GM15510 (cell line): Measurements from ENCODE around the gene DSCAML1.

ENCODE experiments used
- POLR2A ChIP-seq: IDR thresholded peaks from 3 replicates; pipeline ENCODE4 v1.6.1; 2011; ENCODE audit warnings: borderline replicate concordance; ENCODE audit not compliant: insufficient read length; ENCODE audit errors: extremely low read depth

The DSCAML1 gene

GRCh38 chr11:117511931-117512539 is 285.0 kb downstream of the DSCAML1 start:
- TF ChIP-seq POLR2A, result no peak

- TF ChIP-seq POLR2A, result no peak
These were observed 285.5 kb downstream of the DSCAML1 start for GRCh38 chr11:117511483-117511930.

GRCh38 chr11:117510646-117511045 is 286.4 kb downstream of the DSCAML1 start:
- TF ChIP-seq POLR2A, result no peak

GRCh38 chr11:117509543-117509942 is 287.5 kb downstream of the DSCAML1 start:
- TF ChIP-seq POLR2A, result no peak

- no peak for TF ChIP-seq POLR2A
These were observed 290.0 kb downstream of the DSCAML1 start for GRCh38 chr11:117506971-117507370.

- TF ChIP-seq POLR2A, result no peak
These were observed 291.6 kb downstream of the DSCAML1 start for GRCh38 chr11:117505285-117505970.

GRCh38 chr11:117502779-117503100 is 294.3 kb downstream of the DSCAML1 start:
- TF ChIP-seq POLR2A, result no peak

- no peak for TF ChIP-seq POLR2A
These were observed 294.8 kb downstream of the DSCAML1 start for GRCh38 chr11:117502015-117502778.

- no peak for TF ChIP-seq POLR2A
These were observed 295.6 kb downstream of the DSCAML1 start for GRCh38 chr11:117501237-117501898.

- TF ChIP-seq POLR2A, result no peak
These were observed 298.2 kb downstream of the DSCAML1 start for GRCh38 chr11:117498791-117499190.

- TF ChIP-seq POLR2A, result no peak
These were observed 299.6 kb downstream of the DSCAML1 start for GRCh38 chr11:117497206-117497951.

GRCh38 chr11:117495357-117495756 is 301.7 kb downstream of the DSCAML1 start:
- TF ChIP-seq POLR2A, result no peak

GRCh38 chr11:117492578-117493251 is 304.3 kb downstream of the DSCAML1 start:
- TF ChIP-seq POLR2A, result no peak

- TF ChIP-seq POLR2A, result no peak
These were observed 306.1 kb downstream of the DSCAML1 start for GRCh38 chr11:117490911-117491310.

- no peak for TF ChIP-seq POLR2A
These were observed 306.9 kb downstream of the DSCAML1 start for GRCh38 chr11:117489999-117490679.
